IPS-18a (cell line): ENCODE data around the gene NSD2.

Experiments
- H3K27ac ChIP-seq: one replicate; pipeline ENCODE4 v1.5.1; 2013; ENCODE audit warnings: low read length
- H3K27me3 ChIP-seq: one replicate; pipeline ENCODE4 v1.6.1; 2013; ENCODE audit warnings: mild to moderate bottlenecking, low read length; ENCODE audit not compliant: control insufficient read depth, insufficient read depth
- H3K36me3 ChIP-seq: one replicate; pipeline ENCODE4 v1.6.1; 2013; ENCODE audit warnings: low read depth, low read length; ENCODE audit not compliant: control insufficient read depth
- H3K4me1 ChIP-seq: one replicate; pipeline ENCODE4 v1.6.1; 2013; ENCODE audit warnings: low read depth, low read length; ENCODE audit not compliant: control insufficient read depth
- H3K4me3 ChIP-seq: one replicate; pipeline ENCODE4 v1.5.1; 2013; ENCODE audit warnings: low read length
- H3K9ac ChIP-seq: one replicate; pipeline ENCODE4 v1.6.1; 2013; ENCODE audit warnings: mild to moderate bottlenecking, low read length, moderate library complexity
- H3K9me3 ChIP-seq: one replicate; pipeline ENCODE4 v1.6.1; 2013; ENCODE audit warnings: low read depth, low read length; ENCODE audit not compliant: control insufficient read depth

Gene NSD2

DNA sequence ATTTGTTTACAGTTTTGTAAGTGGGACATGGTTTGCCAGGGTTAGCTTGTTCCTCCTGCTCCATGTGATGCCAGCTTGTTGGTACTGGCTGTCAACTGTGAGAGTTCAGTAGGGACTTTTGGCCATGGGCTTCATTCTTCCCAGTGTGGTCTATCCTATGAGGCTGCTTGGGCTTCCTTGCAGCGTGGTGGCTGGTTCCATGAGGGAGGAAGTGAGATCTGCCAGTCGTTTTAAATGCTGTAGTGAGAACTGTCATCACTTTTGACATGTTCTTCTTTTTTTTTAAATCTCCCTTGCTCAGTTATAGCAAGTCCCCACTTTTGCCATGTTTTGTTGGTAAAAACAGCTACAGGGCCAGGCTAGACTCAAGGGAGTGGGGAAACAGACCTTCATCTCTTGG, 15.9 kb downstream of the NSD2 start:
- Histone ChIP-seq H3K9me3 (no peaks in the 10 kb centered on the region), H3K27ac (no peak overlapping the region), H3K36me3 (no peaks in the 10 kb centered on the region), H3K4me3 (no peak overlapping the region), H3K27me3 (no peaks in the 10 kb centered on the region), H3K4me1 (no peaks in the 10 kb centered on the region), H3K9ac (no peak overlapping the region)

DNA sequence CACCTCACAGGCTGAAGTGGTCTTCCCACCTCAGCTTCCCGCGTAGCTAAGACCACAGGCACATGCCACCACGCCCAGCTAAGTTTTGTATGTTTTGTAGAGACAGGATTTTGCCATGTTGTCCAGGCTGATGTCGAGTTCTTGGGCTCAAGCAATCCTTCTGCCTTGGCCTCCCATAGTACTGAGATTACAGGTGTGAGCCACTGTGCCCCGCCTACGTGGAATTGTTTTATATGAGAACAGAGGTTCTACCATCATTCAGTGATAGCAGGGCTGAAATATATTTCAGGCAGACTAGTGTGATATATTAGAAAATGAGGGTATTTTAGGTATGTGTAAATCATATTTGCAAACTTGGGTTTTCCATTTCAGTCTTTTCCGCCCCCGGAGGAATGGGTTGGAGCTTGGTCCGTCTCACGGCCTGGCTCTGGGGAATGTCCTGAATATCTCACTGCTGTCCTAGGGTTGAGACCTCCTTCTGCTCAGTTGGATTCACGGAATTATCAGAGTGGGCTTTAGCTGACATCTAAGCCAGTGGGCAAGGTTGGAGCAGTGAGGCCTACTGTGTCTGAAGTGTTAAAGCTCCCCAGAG, 19.9 kb downstream of the NSD2 start:
- Histone ChIP-seq H3K4me3 (no peak overlapping the region), H3K9ac (no peak overlapping the region), H3K27me3 (no peaks in the 10 kb centered on the region), H3K27ac (no peak overlapping the region), H3K36me3 (no peaks in the 10 kb centered on the region), H3K4me1 (no peaks in the 10 kb centered on the region), H3K9me3 (no peaks in the 10 kb centered on the region)

DNA sequence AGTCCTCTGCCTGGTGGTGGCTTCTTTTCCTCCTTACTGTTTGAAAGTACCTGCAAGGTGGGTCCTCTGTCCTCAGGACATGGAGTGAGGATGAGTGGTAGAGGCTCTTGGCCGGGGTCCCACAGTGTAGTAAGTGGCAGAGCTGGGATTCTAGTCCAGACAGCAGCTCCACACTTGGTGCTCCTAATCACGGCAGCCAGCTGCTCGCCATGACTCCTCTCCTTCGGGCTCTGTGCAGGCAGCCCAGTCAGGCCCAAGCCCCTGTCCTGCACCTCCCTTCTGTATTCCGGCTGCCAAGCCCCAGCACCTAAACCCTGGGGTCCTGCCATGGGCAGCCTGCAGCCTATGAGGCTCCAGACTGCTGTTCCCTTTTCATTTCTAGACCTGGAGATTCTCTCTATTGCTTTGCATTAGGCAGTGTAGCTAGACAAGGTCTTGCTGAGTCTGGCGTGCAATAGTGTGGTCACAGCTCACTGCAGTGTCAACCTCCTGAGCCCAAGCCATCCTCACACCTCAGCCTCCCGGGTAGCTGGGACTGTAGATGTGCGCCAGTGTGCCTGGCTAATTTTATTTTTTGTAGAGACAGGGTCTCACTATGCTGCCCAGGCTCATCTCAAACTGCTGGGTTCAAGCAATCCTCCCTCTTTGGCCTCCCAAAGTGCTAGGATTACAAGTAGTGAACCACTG, 24.9 kb downstream of the NSD2 start:
- H3K4me1 ChIP-seq, result peaks cover 8% of the 10 kb centered on the region
- H3K27me3 ChIP-seq, result no peaks in the 10 kb centered on the region
- no peak overlapping the region for H3K4me3 ChIP-seq
- H3K9ac ChIP-seq, result no peak overlapping the region
- no peak overlapping the region for H3K27ac ChIP-seq
- no peaks in the 10 kb centered on the region for H3K9me3 ChIP-seq
- H3K36me3 ChIP-seq, result peaks cover 7% of the 10 kb centered on the region

DNA sequence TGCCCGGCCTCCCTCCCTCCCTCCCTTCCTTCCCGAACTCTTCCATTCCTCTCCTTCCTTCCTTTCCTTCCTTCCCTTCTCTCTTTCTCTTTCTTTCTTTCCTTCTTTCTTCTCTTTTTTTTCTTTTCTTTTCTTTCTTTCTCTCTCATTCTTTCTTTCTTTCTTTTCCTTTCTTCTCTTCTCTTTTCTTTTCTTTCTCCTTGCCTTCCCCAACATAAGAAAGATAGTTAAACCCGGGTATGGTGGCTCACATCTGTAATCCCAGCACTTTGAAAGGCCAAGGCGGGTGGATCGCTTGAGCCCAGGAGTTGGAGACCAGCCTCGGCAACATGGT, 25.4 kb downstream of the NSD2 start:
- H3K4me3 ChIP-seq, result no peak overlapping the region
- H3K9ac ChIP-seq, result no peak overlapping the region
- H3K9me3 ChIP-seq, result no peaks in the 10 kb centered on the region
- H3K27ac ChIP-seq, result no peak overlapping the region
- H3K4me1 ChIP-seq, result peaks cover 8% of the 10 kb centered on the region
- peaks cover 13% of the 10 kb centered on the region for H3K36me3 ChIP-seq
- H3K27me3 ChIP-seq, result no peaks in the 10 kb centered on the region

DNA sequence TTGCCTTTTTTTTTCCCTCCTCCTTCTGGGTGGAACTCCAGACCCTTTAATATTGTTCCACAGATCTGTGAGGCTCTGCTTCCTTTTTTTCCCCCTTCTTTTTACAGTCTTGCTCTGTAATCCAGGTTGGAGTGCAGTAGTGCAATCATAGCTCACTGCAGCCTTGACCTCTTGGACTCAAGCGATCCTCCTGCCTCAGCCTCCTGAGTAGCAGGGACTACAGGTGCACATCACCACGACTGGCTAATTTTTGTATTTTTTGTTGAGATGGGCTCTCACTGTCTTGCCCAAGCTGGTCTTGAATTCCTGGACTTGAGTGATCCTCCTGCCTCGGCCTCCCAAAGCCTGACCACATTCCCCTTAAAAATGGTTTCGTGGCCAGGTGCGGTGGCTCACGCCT, 26.8 kb downstream of the NSD2 start:
- peaks cover 8% of the 10 kb centered on the region for H3K4me1 ChIP-seq
- no peaks in the 10 kb centered on the region for H3K27me3 ChIP-seq
- H3K27ac ChIP-seq, result no peak overlapping the region
- H3K9me3 ChIP-seq, result no peaks in the 10 kb centered on the region
- H3K36me3 ChIP-seq, result peaks cover 21% of the 10 kb centered on the region
- no peak overlapping the region for H3K9ac ChIP-seq
- H3K4me3 ChIP-seq, result no peak overlapping the region

DNA sequence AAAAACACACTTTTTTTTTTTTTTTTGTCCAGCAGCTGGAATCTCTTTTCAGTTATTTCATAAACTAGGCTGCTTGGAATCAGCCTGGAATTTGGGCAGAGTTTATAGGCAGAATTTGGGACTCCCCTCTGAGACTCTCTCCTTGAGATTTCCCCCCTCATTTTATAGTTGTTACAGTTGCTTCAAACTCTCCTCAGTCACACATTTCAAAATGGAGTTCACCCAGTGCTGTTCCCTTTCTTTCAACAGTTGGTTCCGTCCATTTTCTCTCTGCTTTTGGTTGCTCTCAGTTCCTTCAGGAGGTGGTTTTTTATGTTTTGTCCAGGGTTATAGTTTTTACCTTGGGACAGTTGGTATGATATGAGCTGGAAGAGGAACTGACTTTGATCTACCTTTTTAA, 27.5 kb downstream of the NSD2 start:
- Histone ChIP-seq H3K36me3 (peaks cover 21% of the 10 kb centered on the region), H3K4me1 (peaks cover 8% of the 10 kb centered on the region), H3K9ac (no peak overlapping the region), H3K9me3 (no peaks in the 10 kb centered on the region), H3K27me3 (no peaks in the 10 kb centered on the region), H3K27ac (no peak overlapping the region), H3K4me3 (no peak overlapping the region)

DNA sequence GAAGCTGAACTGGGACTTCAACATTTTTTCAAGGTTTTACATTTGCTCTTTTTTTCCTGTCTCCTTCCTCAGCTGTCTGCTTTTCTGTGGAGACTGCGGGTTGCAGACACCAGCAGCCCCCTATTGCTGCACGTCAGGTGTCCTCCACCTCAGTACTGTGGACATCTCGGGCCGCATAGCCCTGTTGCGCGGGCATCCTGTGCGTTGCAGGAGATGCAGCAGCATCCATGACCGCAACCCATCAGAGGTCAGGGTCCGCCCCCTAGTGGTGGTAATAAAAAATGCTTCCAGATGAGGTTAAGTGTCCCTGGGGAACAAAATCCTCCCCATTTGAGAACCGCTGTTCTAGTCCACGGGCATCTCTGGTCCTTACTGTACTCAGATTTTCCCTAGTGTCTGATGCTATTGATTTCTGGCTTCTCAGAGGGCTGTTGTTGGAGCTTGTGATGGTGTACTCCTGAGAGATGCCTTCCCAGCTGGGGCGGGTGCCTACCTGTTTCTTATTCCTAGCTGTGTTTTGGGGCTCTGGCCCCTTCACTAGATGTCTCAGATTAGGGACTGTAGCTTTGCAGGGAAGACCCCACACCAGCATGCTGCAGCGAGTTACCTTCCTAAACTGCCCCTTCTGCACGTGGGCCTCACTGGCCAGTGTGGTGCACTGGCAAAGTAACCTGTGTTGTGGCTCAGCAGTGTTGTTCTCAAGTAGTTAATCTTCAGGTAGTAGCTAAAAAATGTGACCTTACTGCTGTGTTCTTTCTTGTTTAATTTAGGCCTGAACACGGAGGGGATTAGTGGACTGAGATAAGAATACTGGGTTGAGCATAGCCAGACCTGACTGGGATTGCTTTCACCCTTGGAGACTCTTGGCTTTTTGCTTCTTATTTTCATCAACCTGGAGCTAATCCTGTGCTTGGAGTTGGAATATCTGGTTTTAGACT, 28.2 kb downstream of the NSD2 start:
- Histone ChIP-seq H3K9me3 (no peaks in the 10 kb centered on the region), H3K9ac (no peak overlapping the region), H3K4me1 (peaks cover 8% of the 10 kb centered on the region), H3K27ac (no peak overlapping the region), H3K4me3 (no peak overlapping the region), H3K36me3 (peaks cover 27% of the 10 kb centered on the region), H3K27me3 (no peaks in the 10 kb centered on the region)

DNA sequence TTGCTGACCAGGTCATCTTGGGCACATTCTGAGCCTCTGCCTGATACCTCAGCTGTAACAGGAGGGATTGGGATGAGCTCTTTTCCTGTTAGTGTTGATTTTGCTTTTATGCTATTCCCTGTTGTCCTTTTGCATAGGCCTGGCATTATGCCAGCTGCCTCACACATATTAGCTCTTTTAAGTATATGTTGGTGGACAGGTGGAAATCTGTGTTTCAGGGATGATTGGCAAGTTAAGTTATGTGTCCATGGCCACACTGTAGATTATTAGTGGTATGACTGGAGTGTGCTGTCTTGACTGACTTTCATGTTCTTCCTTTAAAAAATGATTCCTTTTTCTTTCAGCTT, 28.9 kb downstream of the NSD2 start:
- Histone ChIP-seq H3K9ac (no peak overlapping the region), H3K36me3 (peaks cover 28% of the 10 kb centered on the region), H3K9me3 (no peaks in the 10 kb centered on the region), H3K4me3 (no peak overlapping the region), H3K27me3 (no peaks in the 10 kb centered on the region), H3K4me1 (peaks cover 8% of the 10 kb centered on the region), H3K27ac (no peak overlapping the region)

DNA sequence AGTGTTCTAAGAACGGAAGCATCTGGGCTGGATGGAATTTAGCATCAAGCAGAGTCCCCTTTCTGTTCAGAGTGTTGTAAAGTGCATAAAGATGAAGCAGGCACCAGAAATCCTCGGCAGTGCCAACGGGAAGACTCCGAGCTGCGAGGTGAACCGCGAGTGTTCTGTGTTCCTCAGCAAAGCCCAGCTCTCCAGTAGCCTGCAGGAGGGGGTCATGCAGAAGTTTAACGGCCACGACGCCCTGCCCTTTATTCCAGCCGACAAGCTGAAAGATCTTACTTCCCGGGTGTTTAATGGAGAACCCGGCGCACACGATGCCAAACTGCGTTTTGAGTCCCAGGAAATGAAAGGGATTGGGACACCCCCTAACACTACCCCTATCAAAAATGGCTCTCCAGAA, 29.4 kb downstream of the NSD2 start:
- H3K36me3 ChIP-seq, result peaks cover 29% of the 10 kb centered on the region

DNA sequence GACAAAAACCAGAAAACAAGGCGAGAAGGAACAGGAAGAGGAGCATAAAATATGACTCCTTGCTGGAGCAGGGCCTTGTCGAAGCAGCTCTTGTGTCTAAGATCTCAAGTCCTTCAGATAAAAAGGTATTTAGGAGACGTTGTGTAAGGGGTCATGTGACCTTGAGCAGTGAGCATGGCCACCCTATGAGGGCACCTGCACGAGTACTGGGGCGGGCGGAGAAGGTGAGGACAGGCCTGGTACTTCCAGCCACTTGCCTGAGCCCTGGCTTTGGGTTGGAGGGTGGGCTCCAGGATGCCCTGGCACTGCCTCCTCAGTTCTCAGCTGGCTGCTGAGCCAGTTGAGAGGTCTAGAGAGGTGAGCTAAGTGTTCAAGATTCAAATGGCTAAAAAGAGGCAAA, 29.9 kb downstream of the NSD2 start:
- H3K9me3 ChIP-seq, result no peaks in the 10 kb centered on the region
- peaks cover 32% of the 10 kb centered on the region for H3K36me3 ChIP-seq

More for the DNA sequence above, 29.4 kb downstream of the NSD2 start:
- H3K4me3 ChIP-seq, result no peak overlapping the region
- H3K4me1 ChIP-seq, result peaks cover 8% of the 10 kb centered on the region
- H3K9ac ChIP-seq, result no peak overlapping the region
- no peaks in the 10 kb centered on the region for H3K9me3 ChIP-seq
- no peaks in the 10 kb centered on the region for H3K27me3 ChIP-seq
- H3K27ac ChIP-seq, result no peak overlapping the region

DNA sequence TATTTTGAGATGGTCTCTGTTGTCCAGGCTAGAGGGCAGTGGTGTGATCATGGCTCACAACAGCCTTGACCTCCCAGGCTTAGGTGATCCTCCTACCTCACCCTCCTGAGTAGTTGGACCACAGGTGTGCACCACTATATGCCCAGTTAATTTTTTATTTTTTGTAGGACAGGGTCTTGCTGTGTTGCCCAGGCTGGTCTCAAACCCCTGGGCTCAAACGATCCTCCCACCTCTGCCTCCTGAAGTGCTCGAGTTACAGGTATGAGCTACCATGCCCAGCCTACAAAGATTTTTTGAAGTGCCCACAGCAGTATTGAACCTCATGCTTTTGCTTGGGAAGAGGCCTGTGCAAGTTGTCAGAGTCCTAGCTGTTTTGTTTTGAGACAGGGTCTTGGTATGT, 31.1 kb downstream of the NSD2 start:
- Histone ChIP-seq H3K9me3 (no peaks in the 10 kb centered on the region), H3K27me3 (no peaks in the 10 kb centered on the region), H3K4me1 (peaks cover 8% of the 10 kb centered on the region), H3K36me3 (peaks cover 37% of the 10 kb centered on the region), H3K27ac (no peak overlapping the region), H3K4me3 (no peak overlapping the region), H3K9ac (no peak overlapping the region)

More for the DNA sequence above, 29.9 kb downstream of the NSD2 start:
- H3K9ac ChIP-seq, result no peak overlapping the region
- H3K27me3 ChIP-seq, result no peaks in the 10 kb centered on the region
- H3K4me1 ChIP-seq, result peaks cover 8% of the 10 kb centered on the region
- no peak overlapping the region for H3K27ac ChIP-seq
- H3K4me3 ChIP-seq, result no peak overlapping the region
